NCI-H146 (cell line): ENCODE measurements around the gene SMURF1.
"Not testable (repeated sequence)": the region's sequence is repeated elsewhere in the genome, so short reads cannot be mapped to it uniquely, and the experiment has no call there.

Experiments
- DNase-seq: peaks from one replicate; lab custom pipeline; 2025; lab: John Stamatoyannopoulos, UW

The SMURF1 gene

DNA sequence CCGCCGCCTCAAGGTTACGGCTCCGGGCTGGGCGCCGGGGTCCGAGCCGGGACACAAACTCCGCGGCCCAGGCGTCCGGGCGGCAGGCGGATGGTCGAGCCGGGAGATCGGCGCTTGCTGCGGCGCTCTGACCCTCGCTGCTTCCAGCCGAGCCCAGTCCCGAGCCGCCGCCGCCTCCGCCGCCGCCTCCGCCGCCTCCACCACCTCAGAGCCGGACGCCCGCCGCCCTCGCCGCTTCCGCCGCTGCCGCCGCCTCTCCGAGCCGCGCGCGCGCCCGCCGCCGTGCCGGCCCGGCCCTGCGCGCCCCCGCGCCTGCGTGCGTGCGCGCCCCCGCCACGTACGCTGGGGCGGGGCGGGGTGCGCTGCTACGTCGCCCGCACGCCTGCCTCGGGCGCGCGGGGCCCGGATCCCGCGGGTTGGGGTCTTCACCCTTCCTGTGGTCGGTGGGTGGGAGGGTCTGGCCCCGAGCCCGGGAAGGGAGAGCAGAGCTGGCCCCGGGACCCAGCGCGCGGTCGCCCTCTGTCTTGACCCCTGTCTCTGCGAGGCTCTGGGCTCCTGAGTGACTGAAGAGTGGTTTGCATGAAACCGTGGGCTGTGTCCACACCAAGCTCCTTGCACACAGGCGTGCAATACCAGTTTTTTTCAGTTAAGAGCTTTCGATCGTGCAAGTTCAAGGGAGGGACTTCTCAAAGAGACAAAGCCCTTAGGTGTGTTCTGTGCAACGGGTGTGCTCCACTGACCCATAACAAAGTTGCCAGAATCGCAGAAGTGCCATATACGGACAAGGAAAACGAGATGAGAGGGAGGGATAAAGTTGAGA, at the start of gene SMURF1:
Gene SMURF1, minus strand, starts transcription at position 256 of the 820 bp plus-strand sequence. CDS start 328 bp downstream, outside the sequence.
- DNase-seq = peak; percentile 72

DNA sequence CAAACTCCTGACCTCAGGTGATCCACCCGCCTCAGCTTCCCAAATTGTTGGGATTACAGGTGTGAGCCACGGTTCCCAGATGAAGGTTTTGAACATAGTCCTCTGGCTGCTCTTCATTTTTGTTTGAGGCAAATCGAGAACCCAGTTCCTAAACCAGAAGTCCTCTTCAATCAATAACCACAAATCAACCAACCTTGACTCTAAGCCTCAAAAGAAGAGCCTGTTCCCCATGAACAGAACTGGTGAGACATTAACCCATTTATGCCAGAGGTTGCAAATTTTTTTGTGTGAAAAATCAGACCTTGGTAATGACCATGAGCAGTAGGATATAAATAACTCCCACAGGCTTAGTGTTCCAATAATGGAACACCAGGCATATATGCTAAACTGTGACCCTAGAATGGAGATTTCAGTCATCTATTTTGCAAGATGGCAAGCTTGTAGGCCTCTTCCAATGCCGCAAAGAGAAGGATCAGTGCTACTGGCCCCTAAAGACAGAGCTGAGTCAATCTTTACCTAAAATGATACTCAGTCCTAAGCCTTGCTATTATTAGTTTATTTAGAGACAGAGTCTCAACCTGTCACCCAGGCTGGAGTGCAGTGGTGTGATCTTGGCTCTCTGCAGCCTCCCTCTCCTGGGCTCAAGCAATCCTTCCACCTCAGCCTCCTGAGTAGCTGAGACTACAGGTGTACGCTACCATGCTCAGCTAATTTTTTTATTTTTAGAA, 48.1 kb upstream of the SMURF1 start:
- DNase-seq = no peak

DNA sequence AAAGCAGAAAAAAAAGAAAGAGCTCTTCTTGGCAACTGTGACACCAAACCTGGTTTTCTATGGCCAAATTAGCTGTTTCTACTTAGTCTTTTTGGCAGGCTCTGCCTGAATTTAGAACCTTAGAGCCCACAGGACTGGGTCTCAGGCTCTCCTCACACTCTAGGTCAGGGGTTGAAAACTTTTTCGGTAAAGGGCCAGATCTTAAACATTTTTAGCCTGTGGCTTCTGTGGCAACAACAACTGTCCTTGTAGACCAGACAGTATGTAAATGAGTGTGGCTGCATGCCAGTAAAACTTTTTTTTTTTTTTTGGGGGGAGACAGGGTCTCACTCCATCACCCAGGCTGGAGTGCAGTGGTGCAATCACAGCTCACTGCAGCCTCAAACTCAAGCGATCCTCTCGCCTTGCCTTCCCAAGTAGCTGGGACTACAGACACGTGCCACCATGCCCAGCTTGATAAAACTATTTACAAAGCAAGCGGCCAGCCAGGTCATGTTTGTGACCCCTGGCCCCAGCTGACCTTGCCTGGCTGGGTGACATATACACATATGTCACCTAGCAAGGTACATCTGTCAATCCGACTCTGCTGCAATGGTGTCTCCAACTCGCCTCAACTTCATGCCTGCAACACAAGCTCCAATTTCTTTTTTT, 46.6 kb upstream of the SMURF1 start:
- no peak for DNase-seq

DNA sequence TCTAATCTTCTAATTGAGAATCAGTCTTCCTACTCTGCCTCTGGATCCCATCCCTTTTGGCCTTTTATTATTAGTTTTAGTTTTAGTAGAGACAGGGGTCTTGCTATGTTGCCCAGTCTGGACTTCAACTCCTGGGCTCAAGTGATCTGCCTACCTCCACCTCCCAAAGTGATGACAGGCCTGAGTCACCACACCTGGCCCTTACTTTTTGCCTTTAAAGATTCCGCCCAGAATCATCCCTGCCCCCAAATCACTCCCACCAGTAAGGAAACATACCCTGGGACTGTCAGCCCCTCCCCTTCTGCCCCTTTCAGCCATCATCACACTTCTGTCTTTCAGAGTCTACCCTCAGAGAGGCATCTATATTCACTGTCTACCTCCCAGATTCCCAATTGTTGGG, 45.3 kb upstream of the SMURF1 start:
- DNase-seq = no peak

DNA sequence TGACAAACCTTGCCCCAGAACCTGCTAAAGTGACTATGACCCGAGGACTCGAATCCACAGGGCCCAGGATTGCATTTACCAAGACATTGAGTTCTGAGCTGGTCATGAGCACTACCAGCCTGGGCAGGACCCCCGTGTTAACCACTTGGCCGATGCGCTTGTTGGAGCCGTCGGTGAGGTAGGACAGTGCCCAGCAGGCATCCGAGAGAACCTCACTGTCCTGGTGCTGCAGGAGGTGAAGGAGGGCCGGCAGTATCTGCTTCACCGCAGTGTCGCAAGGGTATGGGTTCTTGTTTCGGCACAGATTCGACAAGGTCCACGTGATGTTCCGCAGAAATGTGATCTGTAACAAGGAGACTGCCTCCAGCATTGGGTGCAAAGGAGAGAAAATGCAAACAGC, 44.3 kb upstream of the SMURF1 start:
- DNase-seq = no peak

DNA sequence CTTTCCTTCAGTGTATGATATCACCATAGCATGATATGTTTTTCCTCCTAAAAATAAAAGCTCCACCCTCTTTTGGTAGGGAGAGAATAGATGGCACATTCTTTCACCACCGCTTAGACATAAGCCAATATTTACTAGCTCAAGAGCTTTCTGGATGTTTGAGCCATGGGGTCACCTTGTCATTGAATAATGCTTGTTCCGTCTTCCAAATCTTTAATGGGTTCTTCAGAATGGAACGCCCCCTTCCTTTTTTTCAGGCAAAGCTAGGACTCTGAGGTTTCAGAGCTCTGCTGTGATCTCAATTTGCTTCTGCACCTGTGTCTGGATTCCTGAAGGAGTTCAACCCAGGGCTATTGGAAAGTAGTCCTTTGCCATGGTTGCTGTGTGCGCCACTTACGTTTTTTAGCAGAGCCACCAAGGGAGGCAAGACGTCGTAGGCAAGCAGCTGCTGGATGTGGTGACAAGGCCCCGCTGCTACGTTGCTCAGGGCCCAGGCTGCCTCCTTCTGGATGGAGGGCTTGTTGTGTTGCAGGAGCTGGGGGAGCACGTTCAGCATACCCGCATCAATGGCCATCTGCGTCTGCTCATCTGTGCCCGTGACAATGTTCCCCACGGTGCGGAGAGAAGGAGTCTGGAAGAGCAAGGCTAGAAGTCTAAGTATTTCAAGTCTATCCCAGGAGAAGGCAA, 40.8 kb upstream of the SMURF1 start:
- DNase-seq = no peak

DNA sequence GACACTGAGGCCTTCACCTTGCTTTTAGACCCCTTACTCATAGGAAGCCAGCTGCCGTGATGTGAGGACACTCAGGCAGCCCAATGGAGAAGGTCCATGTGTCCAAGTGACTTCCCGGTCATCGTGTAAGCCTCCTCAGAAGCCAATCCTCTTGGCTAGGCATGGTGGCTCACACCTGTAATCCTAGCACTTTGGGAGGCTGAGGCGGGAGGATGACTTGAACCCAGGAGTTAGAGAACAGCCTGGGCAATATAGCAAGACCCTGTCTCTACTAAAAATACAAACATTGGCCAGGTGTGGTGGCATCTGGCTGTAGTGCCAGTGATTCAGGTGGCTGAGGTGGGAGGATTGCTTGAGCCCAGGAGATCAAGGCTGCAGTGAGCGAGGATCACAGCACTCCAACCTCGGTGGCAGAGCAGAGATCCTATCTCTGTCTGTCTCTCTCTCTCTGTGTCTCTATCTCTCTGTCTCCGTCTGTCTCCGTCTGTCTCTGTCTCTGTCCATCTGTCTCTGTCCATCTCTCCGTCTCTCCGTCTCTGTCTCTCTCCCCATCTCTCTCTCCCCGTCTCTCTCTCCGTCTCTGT, 36.3 kb upstream of the SMURF1 start:
- DNase-seq = no peak

DNA sequence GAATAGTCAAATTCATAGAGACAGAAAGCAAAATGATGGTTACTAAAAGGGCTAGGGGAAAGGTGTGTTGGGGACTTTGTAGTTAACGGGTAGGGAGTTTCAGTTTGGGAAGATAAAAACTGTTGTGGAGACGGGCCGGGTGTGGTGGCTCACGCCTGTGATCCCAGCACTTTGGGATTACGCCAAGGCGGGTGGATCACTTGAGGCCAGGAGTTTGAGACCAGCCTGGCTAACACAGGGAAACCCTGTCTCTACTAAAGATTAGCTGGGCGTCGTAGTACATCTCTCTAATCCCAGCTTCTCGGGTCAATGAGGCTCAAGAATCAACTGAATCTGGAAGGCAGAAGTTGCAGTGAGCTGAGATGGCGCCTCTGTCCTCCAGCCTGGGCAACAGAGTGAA, 33.3 kb upstream of the SMURF1 start:
- no peak for DNase-seq

DNA sequence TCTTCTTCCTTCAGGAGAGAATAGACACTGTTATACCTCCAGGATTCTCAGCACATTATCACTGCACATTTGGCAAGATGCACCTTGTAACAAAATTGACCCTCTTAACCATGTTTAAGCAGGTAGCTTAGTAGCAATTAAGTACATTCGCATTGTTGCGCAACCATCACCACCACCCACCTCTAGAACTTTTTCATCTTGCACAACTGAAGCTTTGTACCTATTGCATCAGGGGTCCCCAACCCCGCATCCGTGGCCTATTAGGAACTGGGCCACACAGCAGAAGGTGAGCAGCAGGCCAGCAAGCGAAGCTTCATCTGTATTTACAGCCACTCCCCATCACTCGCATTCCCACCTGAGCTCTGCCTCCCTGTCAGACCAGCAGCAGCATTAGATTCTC, 29.9 kb upstream of the SMURF1 start:
- DNase-seq = no peak

DNA sequence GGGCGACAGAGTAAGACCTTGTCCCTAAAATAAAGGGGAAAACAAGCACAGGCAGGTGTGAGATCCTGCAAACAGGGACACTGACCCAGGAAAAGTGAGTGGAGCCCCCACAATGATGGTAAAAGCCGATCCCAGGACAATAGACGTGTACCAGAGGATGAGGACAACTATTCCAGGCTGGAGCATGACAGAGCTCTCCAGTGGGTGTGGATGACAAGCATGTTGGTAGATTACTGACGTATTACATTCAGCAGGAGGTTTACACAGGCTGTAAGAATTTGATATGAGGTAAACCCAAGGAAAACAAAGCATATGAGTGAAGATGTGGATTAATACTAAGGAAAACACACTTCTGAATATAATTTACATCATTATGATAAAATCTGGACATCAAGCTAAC, 27.8 kb upstream of the SMURF1 start:
- DNase-seq = no peak

DNA sequence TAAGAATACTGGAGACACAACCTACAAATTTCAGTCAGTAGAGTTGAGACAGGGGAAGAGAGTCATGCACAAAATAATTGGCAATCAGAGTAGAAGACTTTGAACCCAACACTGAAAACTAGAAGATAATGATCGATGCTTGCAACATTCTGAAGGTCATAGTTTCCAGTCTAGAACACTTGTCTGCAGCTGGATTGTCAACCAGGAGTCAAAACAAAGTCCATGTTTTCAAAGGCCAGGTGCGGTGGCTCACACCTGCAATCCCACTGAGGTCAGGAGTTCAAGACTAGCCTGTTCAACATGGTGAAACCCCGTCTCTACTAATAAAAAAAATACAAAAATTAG, 26.8 kb upstream of the SMURF1 start:
- DNase-seq = no peak

DNA sequence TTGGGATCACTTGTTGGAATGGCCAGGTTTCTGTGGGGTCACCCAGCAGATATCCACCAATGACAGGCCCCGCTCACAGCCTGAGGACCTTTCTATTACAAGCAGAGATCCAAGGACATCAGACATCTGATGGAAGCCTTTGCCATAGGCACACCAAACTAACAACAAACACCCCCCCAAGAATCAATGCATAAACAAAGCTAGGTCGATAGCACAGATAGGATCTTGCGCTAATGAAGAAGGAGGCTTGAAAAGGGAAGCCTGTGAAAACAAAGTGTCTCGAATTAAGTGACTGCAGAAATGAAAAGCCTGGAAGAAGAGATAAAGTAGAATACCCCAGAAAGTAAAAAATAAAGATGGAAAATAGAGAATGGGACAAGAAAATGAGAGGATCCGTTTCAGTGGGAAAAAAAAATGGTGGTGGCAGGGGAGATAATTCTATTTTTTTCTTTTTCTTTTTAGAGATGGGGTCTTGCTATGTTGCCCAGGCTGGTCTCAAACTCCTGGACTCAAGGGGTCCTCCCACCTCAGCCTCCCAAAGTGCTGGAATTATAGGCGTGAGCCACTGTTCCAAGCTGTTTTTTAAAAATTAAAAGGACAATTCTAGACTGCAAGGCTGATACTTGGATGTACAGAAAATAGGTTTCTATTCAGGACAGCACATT, 26.3 kb upstream of the SMURF1 start:
- no peak for DNase-seq

DNA sequence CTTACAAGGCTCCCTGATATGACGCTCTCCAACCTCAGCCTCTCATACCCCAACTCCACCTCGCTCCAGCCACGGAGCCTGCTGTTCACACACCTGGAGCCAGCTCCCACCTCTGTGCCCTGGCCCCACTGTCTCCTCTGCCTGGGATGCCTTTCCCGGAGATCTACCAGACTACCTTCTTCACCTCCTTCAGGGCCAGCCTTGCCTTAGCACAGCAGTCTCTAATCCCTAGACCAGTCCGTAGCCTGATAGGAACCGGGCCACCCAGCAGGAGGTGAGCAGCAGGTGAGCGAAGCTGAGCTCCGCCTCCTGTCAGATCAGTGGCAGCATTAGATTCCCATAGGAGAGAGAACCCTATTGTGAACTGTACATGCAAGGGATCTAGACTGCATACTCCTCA, 23.2 kb upstream of the SMURF1 start:
- DNase-seq = no peak

DNA sequence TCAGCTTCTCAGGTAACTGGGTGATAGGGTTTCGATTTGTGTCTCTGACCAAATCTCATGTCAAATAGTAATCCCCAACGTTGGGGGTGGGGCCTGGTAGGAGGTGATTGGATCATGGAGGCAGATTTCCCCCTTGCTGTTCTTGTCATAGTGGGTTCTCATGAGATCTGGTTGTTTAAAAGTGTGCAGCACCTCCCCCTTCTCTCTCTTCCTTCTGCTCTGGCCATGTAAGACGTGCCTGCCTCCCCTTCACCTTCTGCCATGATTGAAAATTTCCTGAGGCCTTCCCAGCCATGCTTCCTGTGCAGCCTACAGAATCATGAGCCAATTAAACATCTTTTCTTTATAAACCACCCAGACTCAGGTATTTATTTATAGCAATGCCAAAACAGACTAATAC, 21.9 kb upstream of the SMURF1 start:
- no peak for DNase-seq

DNA sequence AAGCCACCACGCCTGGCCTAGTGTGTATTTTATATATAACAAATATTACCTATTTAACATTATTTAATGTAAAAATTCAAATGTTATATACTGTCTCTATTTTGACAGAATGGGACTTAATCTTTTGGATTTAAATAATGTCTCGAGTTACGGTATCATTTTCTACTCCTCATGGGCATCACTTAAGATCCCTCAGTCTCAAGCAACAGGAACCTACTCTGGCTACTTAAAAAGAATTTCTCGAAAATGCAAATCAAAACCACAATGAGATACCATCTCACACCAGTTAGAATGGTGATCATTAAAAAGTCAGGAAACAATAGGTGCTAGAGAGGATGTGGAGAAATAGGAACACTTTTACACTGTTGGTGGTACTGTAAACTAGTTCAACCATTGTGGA, 19.8 kb upstream of the SMURF1 start:
- DNase-seq = not testable (repeated sequence)

DNA sequence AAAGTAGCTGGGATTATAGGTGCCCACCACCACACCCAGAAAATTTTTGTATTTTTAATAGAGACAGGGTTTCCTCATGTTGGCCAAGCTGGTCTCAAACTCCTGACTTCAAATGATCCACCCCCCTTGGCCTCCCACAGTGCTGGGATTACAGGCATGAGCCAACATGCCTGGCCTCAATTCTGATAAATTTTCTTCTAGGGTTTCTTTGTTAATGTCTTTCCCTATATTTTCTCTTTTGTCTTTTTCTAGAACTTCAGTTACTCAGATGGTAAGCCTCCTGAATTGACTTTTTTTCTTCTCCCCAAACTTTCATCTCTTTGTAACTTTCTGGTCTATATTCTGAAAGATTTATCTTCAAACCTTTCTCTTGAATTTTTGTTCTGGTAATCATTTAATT, 12.7 kb upstream of the SMURF1 start:
- DNase-seq = no peak

DNA sequence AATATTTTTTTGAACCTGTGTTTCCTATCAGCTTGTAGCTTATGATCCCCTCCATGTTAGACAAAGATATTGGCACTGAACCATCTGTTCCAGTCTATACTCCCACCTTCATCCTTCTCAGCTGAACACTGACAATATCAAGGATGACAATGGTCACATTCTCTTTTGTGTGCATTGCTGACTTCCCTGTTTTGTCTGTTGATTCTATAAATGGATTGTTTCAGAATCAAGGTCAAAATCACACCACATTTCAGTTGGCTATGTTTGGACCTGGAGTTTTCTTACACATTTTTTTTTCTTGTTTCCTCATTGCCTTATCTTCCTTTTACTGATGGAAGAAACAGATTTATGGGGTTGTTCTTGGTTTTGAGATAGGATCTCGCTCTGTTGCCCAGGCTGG, 11.3 kb upstream of the SMURF1 start:
- DNase-seq = no peak

DNA sequence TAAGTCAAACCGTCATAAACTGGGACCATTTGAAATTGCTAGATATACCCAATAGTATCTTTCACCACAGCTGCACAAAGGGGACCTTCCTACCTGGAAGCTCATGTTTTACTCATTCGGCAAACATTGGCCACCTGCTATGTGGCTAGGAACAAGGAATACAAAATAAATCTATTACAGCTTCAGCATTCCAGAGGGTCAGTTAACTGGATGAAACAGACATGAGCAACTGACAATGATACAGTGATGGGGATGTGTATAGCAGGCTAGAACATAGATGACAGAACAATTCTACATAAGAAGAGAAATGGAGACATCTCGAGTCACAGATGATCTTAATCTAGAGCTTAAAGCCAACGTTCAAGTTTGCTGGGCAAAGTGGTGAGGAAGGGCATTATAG, 3.1 kb upstream of the SMURF1 start:
- DNase-seq = no peak

DNA sequence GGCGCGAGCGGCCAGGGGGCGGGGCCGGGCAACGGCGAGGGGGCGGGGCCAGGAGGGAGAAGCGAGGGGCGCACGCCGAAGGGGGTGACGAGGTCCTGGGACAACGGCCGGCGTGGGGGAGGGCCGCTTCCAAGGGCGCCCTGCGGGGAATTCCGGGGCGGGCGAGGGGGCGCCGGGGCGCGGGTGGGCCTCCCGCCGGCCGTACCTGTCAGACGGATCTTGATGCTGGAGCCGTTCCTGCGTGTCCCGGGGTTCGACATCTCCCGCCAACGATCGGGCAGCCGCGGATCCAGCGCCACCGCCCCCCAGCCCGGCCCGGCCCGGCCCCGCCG, 421 bp downstream of the SMURF1 start:
- no peak for DNase-seq

DNA sequence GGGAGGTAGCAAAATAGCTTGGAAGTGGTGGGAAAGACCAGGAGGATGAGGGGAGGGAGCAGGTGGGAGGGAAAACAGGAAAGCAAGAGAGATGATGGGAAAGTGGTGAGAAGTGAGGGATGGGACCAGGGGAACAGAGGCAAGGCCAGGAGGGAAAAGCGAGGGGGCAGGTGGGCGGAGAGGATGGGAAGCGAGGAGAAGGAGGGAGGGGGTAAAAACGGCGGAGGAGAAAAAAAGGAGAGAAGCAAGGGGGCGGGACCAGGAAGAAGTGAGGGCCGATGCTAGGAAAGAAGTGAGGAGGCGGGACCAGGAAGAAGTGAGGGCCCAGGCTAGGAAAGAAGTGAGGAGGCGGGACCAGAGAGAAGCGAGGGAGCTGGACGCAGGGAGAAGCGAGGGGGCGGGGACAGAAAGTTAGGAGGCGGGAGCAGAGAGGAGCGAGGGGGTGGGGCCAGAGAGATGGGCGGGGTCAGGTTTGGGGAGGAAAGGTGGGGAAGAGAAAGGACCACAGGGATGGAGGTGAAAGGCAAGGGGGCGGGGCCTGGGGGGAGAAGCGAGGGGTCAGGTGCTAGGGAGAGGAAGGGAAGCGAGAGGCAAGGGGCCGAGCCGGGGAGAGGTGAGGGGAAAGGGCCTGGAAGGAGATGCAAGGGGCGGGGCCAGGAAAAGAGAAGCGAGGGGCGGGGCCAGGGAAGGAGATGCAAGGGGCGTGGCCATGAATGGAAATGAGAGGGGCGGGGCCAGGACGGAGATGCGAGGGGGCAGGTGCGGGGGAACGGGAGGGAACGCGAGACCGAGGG, 984 bp downstream of the SMURF1 start:
- peak; percentile 89 for DNase-seq
